H9 (cell line): ENCODE results near the gene HARS1. TPM values are rescaled to one million over a fixed set of nuclear protein-coding genes. Genes with fewer than 3 reads are reported as not detected.

Experiments used
- DNase-seq: peaks from one replicate; pipeline ENCODE4 v3.0.0-alpha.2; 2017
- H2AFZ ChIP-seq: one replicate; pipeline ENCODE4 v1.6.1; 2013; ENCODE audit warnings: mild to moderate bottlenecking, low read length, control low read depth, moderate library complexity
- H2AK5ac ChIP-seq: 2 replicates; pipeline ENCODE4 v1.6.1; 2013; ENCODE audit warnings: low read length, control low read depth, mixed read lengths; ENCODE audit not compliant: insufficient read length
- H2BK120ac ChIP-seq: one replicate; pipeline ENCODE4 v1.6.1; 2013; ENCODE audit warnings: low read depth, mild to moderate bottlenecking, low read length, control low read depth, inconsistent platforms; ENCODE audit not compliant: poor library complexity, severe bottlenecking
- H2BK12ac ChIP-seq: 2 replicates; pipeline ENCODE4 v1.6.1; 2013; ENCODE audit warnings: low read length, control low read depth, mixed read lengths, low read depth; ENCODE audit not compliant: insufficient read length
- H2BK15ac ChIP-seq: 2 replicates; pipeline ENCODE4 v1.6.1; 2013; ENCODE audit warnings: low read depth, low read length, control low read depth
- H2BK20ac ChIP-seq: one replicate; pipeline ENCODE4 v1.6.1; 2013; ENCODE audit warnings: low read depth, mild to moderate bottlenecking, low read length, control low read depth, inconsistent platforms; ENCODE audit not compliant: poor library complexity, severe bottlenecking
- H2BK5ac ChIP-seq: 2 replicates; pipeline ENCODE4 v1.6.1; 2013; ENCODE audit warnings: low read length, control low read depth, mixed read lengths; ENCODE audit not compliant: insufficient read length
- H3K14ac ChIP-seq: 2 replicates; pipeline ENCODE4 v1.6.1; 2013; ENCODE audit warnings: low read length, control low read depth; ENCODE audit not compliant: insufficient read depth
- H3K18ac ChIP-seq: 2 replicates; pipeline ENCODE4 v1.6.1; 2013; ENCODE audit warnings: low read depth, mild to moderate bottlenecking, mixed read lengths, low read length, control low read depth; ENCODE audit not compliant: insufficient read length
- H3K23ac ChIP-seq: 2 replicates; pipeline ENCODE4 v1.6.1; 2013; ENCODE audit warnings: low read length, control low read depth, mixed read lengths, low read depth; ENCODE audit not compliant: insufficient read length
- H3K23me2 ChIP-seq: 2 replicates; pipeline ENCODE4 v1.6.1; 2013; ENCODE audit warnings: low read depth, mild to moderate bottlenecking, mixed read lengths, low read length, control low read depth; ENCODE audit not compliant: insufficient read length, poor library complexity, severe bottlenecking
- H3K27ac ChIP-seq: 2 replicates; pipeline ENCODE4 v1.5.1; 2013; ENCODE audit warnings: low read length, control low read depth, mixed read lengths, low read depth; ENCODE audit not compliant: insufficient read length
- H3K27me3 ChIP-seq: 2 replicates; pipeline ENCODE4 v1.6.1; 2013; ENCODE audit warnings: low read length, control low read depth, inconsistent platforms; ENCODE audit not compliant: insufficient read depth
- H3K4ac ChIP-seq: 2 replicates; pipeline ENCODE4 v1.6.1; 2013; ENCODE audit warnings: low read depth, mild to moderate bottlenecking, control low read depth, inconsistent platforms, low read length, moderate library complexity
- H3K4me1 ChIP-seq: 2 replicates; pipeline ENCODE4 v1.6.1; 2013; ENCODE audit warnings: low read length, control low read depth, inconsistent platforms; ENCODE audit not compliant: insufficient read depth
- H3K4me2 ChIP-seq: 2 replicates; pipeline ENCODE4 v1.6.1; 2013; ENCODE audit warnings: low read length, control low read depth, mixed read lengths; ENCODE audit not compliant: insufficient read length, insufficient read depth
- H3K56ac ChIP-seq: 2 replicates; pipeline ENCODE4 v1.6.1; 2013; ENCODE audit warnings: low read depth, mild to moderate bottlenecking, mixed read lengths, low read length, control low read depth; ENCODE audit not compliant: insufficient read length
- H3K79me1 ChIP-seq: 2 replicates; pipeline ENCODE4 v1.6.1; 2013; ENCODE audit warnings: low read depth, mild to moderate bottlenecking, moderate library complexity, low read length, control low read depth, inconsistent platforms; ENCODE audit not compliant: insufficient read depth, poor library complexity, severe bottlenecking
- H3K79me2 ChIP-seq: 2 replicates; pipeline ENCODE4 v1.6.1; 2013; ENCODE audit warnings: low read length, control low read depth, inconsistent platforms; ENCODE audit not compliant: insufficient read depth
- H3K9ac ChIP-seq: 2 replicates; pipeline ENCODE4 v1.6.1; 2013; ENCODE audit warnings: low read length, control low read depth, mixed read lengths; ENCODE audit not compliant: insufficient read length; ENCODE audit errors: extremely low read depth
- H3K9me3 ChIP-seq: one replicate; pipeline ENCODE4 v1.6.1; 2013; ENCODE audit warnings: low read depth, low read length, inconsistent platforms; ENCODE audit not compliant: control insufficient read depth
- H3T11ph ChIP-seq: one replicate; pipeline ENCODE4 v1.6.1; 2013; ENCODE audit warnings: mild to moderate bottlenecking, low read length, control low read depth, inconsistent platforms
- H4K20me1 ChIP-seq: one replicate; pipeline ENCODE4 v1.6.1; 2013; ENCODE audit not compliant: control insufficient read depth, insufficient read length, insufficient read depth
- H4K5ac ChIP-seq: 2 replicates; pipeline ENCODE4 v1.6.1; 2013; ENCODE audit warnings: low read depth, mild to moderate bottlenecking, mixed read lengths, low read length, control low read depth; ENCODE audit not compliant: insufficient read length
- H4K8ac ChIP-seq: replicated peaks from 2 replicates; pipeline ENCODE4 v1.6.1; 2013; ENCODE audit warnings: low read length, control low read depth, mixed read lengths, low read depth; ENCODE audit not compliant: insufficient read length
- H4K91ac ChIP-seq: 2 replicates; pipeline ENCODE4 v1.6.1; 2013; ENCODE audit warnings: low read depth, mild to moderate bottlenecking, moderate library complexity, mixed read lengths, low read length, control low read depth; ENCODE audit not compliant: insufficient read length
- H3K27ac Mint-ChIP-seq, 3 experiments: 2 replicates in 2 of 3; 3 replicates in 1 of 3; pipeline ENCODE4 v1.8.0; 2020 to 2021; ENCODE audit warnings: mixed read lengths in 3 of 3, mild to moderate bottlenecking in 1 of 3, moderate library complexity in 1 of 3
- H3K27me3 Mint-ChIP-seq: 2 replicates; pipeline ENCODE4 v1.8.0; 2021; ENCODE audit warnings: low read depth, mild to moderate bottlenecking, moderate library complexity, mixed read lengths
- H3K36me3 Mint-ChIP-seq, 3 experiments: 2 replicates in 2 of 3; 3 replicates in 1 of 3; pipeline ENCODE4 v1.8.0; 2020 to 2021; ENCODE audit warnings: low read depth in 3 of 3, mixed read lengths in 3 of 3; ENCODE audit not compliant: insufficient read depth in 1 of 3
- H3K4me1 Mint-ChIP-seq, 2 experiments: 2 replicates each; pipeline ENCODE4 v1.8.0; 2020; ENCODE audit warnings: mixed read lengths in 2 of 2
- H3K4me3 Mint-ChIP-seq, 2 experiments: 2 replicates in 1 of 2; 3 replicates in 1 of 2; pipeline ENCODE4 v1.8.0; 2020 to 2021; ENCODE audit warnings: mild to moderate bottlenecking in 2 of 2, mixed read lengths in 2 of 2, moderate library complexity in 1 of 2
- H3K9me3 Mint-ChIP-seq, 2 experiments: 2 replicates in 1 of 2; 3 replicates in 1 of 2; pipeline ENCODE4 v1.8.0; 2020; ENCODE audit warnings: mild to moderate bottlenecking in 2 of 2, mixed read lengths in 2 of 2, moderate library complexity in 1 of 2
- CTCF ChIP-seq: fragments of 200-600 bp; sonication (generic); conservative IDR thresholded peaks from 3 replicates; pipeline ENCODE4 v1.8.0; 2021; ENCODE audit warnings: antibody characterized with exemption, mild to moderate bottlenecking
- WGBS: extraction: QIAGEN DNeasy Blood & Tissue Kit; methylation state at CpG from one replicate; pipeline ENCODE4 v1.1.7; 2013; ENCODE audit warnings: missing lambda C conversion rate, low lambda C conversion rate, mixed read lengths; ENCODE audit not compliant: insufficient read length; ENCODE audit errors: extremely low coverage; 5-methylcytosine and 5-hydroxymethylcytosine counted together
- total RNA-seq: library from RNA; stranded (reverse); gene quantifications from 2 replicates; pipeline ENCODE4 v1.2.1, GENCODE V29; 2021

HARS1 gene
- total RNA-seq, 1 experiment from 2014 or later: 70.2 TPM

DNA sequence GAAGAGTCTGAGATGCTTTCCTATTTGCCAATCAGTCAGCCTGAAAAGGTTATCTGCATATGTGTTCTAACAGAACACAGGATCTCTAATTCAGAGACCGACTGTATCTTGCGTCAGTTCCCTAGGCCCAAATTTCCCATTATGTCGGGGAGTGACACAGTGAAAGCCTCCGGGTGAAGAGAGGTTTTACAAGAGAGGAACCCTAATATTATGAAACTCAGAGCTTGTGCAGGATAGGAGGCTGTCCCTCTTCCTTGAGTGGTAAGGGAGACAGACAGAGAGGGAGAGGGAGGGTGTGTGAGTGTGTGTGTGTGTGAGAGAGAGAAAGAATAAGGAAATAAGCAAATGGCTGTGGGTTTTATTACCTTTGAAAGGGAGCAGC is 60.1 kb downstream of the HARS1 start:
- Histone ChIP-seq H3K79me2 (no peaks in the 10 kb centered on the region), H2BK5ac (no peak overlapping the region), H4K91ac (no peak overlapping the region), H3K4ac (no peak overlapping the region), H2AFZ (no peak overlapping the region), H3K18ac (no peak overlapping the region), H3K27ac (no peak overlapping the region), H3K23ac (no peak overlapping the region), H4K8ac (no peak overlapping the region), H2BK12ac (no peak overlapping the region), H2BK20ac (no peak overlapping the region), H3T11ph (no peak overlapping the region), H3K56ac (no peak overlapping the region), H2BK15ac (no peak overlapping the region), H3K23me2 (no peaks in the 10 kb centered on the region), H3K79me1 (no peaks in the 10 kb centered on the region), H3K27me3 (no peaks in the 10 kb centered on the region), H3K4me1 (no peaks in the 10 kb centered on the region), H4K5ac (no peak overlapping the region), H3K9me3 (peaks cover 17% of the 10 kb centered on the region), H3K14ac (no peak overlapping the region), H3K9ac (no peak overlapping the region), H2AK5ac (no peak overlapping the region), H3K4me2 (no peak overlapping the region), H2BK120ac (no peak overlapping the region), H4K20me1 (no peaks in the 10 kb centered on the region)
- WGBS: no CpG with 5 or more reads among the region's 4 CpGs
- DNase-seq: no peak
- Mint-ChIP-seq H3K4me1 (no peaks in the 10 kb centered on the region), H3K27me3 (peaks cover 6% of the 10 kb centered on the region), H3K9me3 (peaks cover 43 to 44% of the 10 kb centered on the region in 2 experiments), H3K27ac (no peak overlapping the region; a peak in 1 of 7 replicates), H3K4me3 (no peak overlapping the region), H3K36me3 (peaks cover 4 to 13% (median 11%) of the 10 kb centered on the region in 3 experiments; a peak in 6 of 7 replicates)
- no peak for TF ChIP-seq CTCF
